Activated CD4-positive, alpha-beta memory T cell treated with anti-CD3 and anti-CD28 coated beads for 36 hours (primary cell): ENCODE measurements around the gene C11orf42. TPM values are rescaled to one million over a fixed set of nuclear protein-coding genes. Genes with fewer than 3 reads are reported as not detected.
"Not testable (repeated sequence)": the region's sequence is repeated elsewhere in the genome, so short reads cannot be mapped to it uniquely, and the experiment has no call there.

Experiments
- CTCF ChIA-PET: fragments of 350-600 bp; sonication (Branson Sonifier 250); formaldehyde crosslinking; loops from one replicate; lab custom pipeline; 2021; ENCODE audit warnings: antibody characterized with exemption, inconsistent platforms; lab: Charles Lee
- POLR2A ChIA-PET: fragments of 350-600 bp; sonication (Branson Sonifier 250); formaldehyde crosslinking; loops from one replicate; lab custom pipeline; 2021; ENCODE audit warnings: antibody characterized with exemption; lab: Charles Lee
- DNase-seq: peaks from one replicate; pipeline ENCODE4 v3.0.0-alpha.2; 2020
- H3K27ac Mint-ChIP-seq: one replicate; pipeline ENCODE4 v1.8.0; 2021; ENCODE audit warnings: mixed read lengths
- H3K27me3 Mint-ChIP-seq: one replicate; pipeline ENCODE4 v1.8.0; 2021; ENCODE audit warnings: mixed read lengths
- H3K36me3 Mint-ChIP-seq: one replicate; pipeline ENCODE4 v1.8.0; 2021; ENCODE audit warnings: mixed read lengths
- H3K4me1 Mint-ChIP-seq: one replicate; pipeline ENCODE4 v1.8.0; 2021; ENCODE audit warnings: low read depth, mixed read lengths
- H3K4me3 Mint-ChIP-seq: one replicate; pipeline ENCODE4 v1.8.0; 2021; ENCODE audit warnings: mild to moderate bottlenecking, mixed read lengths
- H3K9me3 Mint-ChIP-seq: one replicate; pipeline ENCODE4 v1.8.0; 2021; ENCODE audit warnings: mixed read lengths
- intact Hi-C: fragments of 100-400 bp; cut with micrococcal nuclease; formaldehyde crosslinking; loops from one replicate; pipeline ENCODE4 v1.15.1; 2023
- total RNA-seq, 2 experiments: library from RNA; stranded (reverse); gene quantifications; one replicate each; pipeline ENCODE4 v1.2.3, GENCODE V29; 2021

The C11orf42 gene
- total RNA-seq, 2 experiments from 2014 or later: not detected

- Mint-ChIP-seq H3K4me1 (no peaks in the 10 kb centered on the region), H3K36me3 (no peaks in the 10 kb centered on the region), H3K9me3 (no peaks in the 10 kb centered on the region), H3K27ac (no peak overlapping the region), H3K27me3 (peaks cover 15% of the 10 kb centered on the region), H3K4me3 (no peak overlapping the region)
- ChIA-PET CTCF (interaction anchor here (1.2 to 1.4 kb wide), 2 partner anchors 11 to 58 kb away, joined by 3 to 6 read pairs; no protein-coding TSS in a partner anchor), POLR2A (no interaction called here)
- intact Hi-C loops: no loop called here
- DNase-seq: no peak
These were observed 35.4 kb downstream of the C11orf42 start for GRCh38 chr11:6240781-6241180.

GRCh38 chr11:6241316-6241715, 36.0 kb downstream of the C11orf42 start:
- Mint-ChIP-seq H3K4me1 (no peaks in the 10 kb centered on the region), H3K9me3 (no peaks in the 10 kb centered on the region), H3K27me3 (peaks cover 15% of the 10 kb centered on the region), H3K4me3 (no peak overlapping the region), H3K27ac (no peak overlapping the region), H3K36me3 (no peaks in the 10 kb centered on the region)
- DNase-seq: no peak
- POLR2A ChIA-PET: no interaction called here
- intact Hi-C loops: no loop called here
- CTCF ChIA-PET: interaction anchor here (1.4 to 2.3 kb wide), 2 partner anchors 10 kb away, joined by 6 to 13 read pairs; no protein-coding TSS in a partner anchor

- DNase-seq: no peak
- H3K27me3 Mint-ChIP-seq: peaks cover 15% of the 10 kb centered on the region
- POLR2A ChIA-PET: no interaction called here
- no peaks in the 10 kb centered on the region for H3K36me3 Mint-ChIP-seq
- no peaks in the 10 kb centered on the region for H3K4me1 Mint-ChIP-seq
- no peak overlapping the region for H3K4me3 Mint-ChIP-seq
- intact Hi-C loops: no loop called here
- H3K27ac Mint-ChIP-seq: no peak overlapping the region
- CTCF ChIA-PET: interaction anchor here (1.4 kb wide), 1 partner anchor 10 kb away, joined by 3 read pairs; no protein-coding TSS in a partner anchor
- H3K9me3 Mint-ChIP-seq: no peaks in the 10 kb centered on the region
These were observed 40.2 kb downstream of the C11orf42 start for GRCh38 chr11:6245536-6245935.

- no peak for DNase-seq
- no peaks in the 10 kb centered on the region for H3K36me3 Mint-ChIP-seq
- CTCF ChIA-PET: interaction anchor here (9.0 kb wide), 1 partner anchor 106 kb away, joined by 183 read pairs; no protein-coding TSS in a partner anchor
- H3K4me1 Mint-ChIP-seq: no peaks in the 10 kb centered on the region
- no peaks in the 10 kb centered on the region for H3K9me3 Mint-ChIP-seq
- peaks cover 8% of the 10 kb centered on the region for H3K27me3 Mint-ChIP-seq
- H3K27ac Mint-ChIP-seq: no peak overlapping the region
- no peak overlapping the region for H3K4me3 Mint-ChIP-seq
- intact Hi-C loops: no loop called here
- POLR2A ChIA-PET: no interaction called here
These were observed 42.9 kb downstream of the C11orf42 start for GRCh38 chr11:6248248-6248647.

- H3K36me3 Mint-ChIP-seq, POLR2A ChIA-PET, H3K9me3 Mint-ChIP-seq, DNase-seq, intact Hi-C loops, H3K27me3 Mint-ChIP-seq, H3K4me1 Mint-ChIP-seq, H3K4me3 Mint-ChIP-seq, H3K27ac Mint-ChIP-seq: not testable (repeated sequence)
- CTCF ChIA-PET: interaction anchor here (0.6 to 9.0 kb wide), 5 partner anchors 12 to 1679 kb away, joined by 4 to 183 read pairs (median 35); partner anchors contain the start of gene CNGA4
These were observed 43.5 kb downstream of the C11orf42 start for GRCh38 chr11:6248897-6249296.

GRCh38 chr11:6249770-6250555, 44.6 kb downstream of the C11orf42 start:
- no peaks in the 10 kb centered on the region for H3K27me3 Mint-ChIP-seq
- ChIA-PET POLR2A (no interaction called here), CTCF (interaction anchor here (0.6 to 10.3 kb wide), 14 partner anchors 8 to 1356 kb away, joined by 3 to 183 read pairs (median 6); partner anchors contain the start of genes CCKBR and CNGA4)
- intact Hi-C loops: no loop called here
- no peak overlapping the region for H3K4me3 Mint-ChIP-seq
- no peak overlapping the region for H3K27ac Mint-ChIP-seq
- H3K9me3 Mint-ChIP-seq: no peaks in the 10 kb centered on the region
- H3K36me3 Mint-ChIP-seq: no peaks in the 10 kb centered on the region
- H3K4me1 Mint-ChIP-seq: no peaks in the 10 kb centered on the region
- no peak for DNase-seq

GRCh38 chr11:6251120-6251733, 45.9 kb downstream of the C11orf42 start:
- intact Hi-C loops: loop anchor here (1.0 kb wide), 2 partner anchors 64 to 102 kb away; no protein-coding TSS in a partner anchor
- H3K36me3 Mint-ChIP-seq: no peaks in the 10 kb centered on the region
- H3K9me3 Mint-ChIP-seq: no peaks in the 10 kb centered on the region
- ChIA-PET CTCF (interaction anchor here (0.7 to 10.3 kb wide), 25 partner anchors 9 to 391 kb away, joined by 3 to 183 read pairs (median 6); partner anchors contain the start of genes ARFIP2, CAVIN3, CCKBR and CNGA4), POLR2A (no interaction called here)
- H3K4me1 Mint-ChIP-seq: no peaks in the 10 kb centered on the region
- no peaks in the 10 kb centered on the region for H3K27me3 Mint-ChIP-seq
- H3K4me3 Mint-ChIP-seq: no peak overlapping the region
- no peak overlapping the region for H3K27ac Mint-ChIP-seq
- peak; percentile 74 for DNase-seq

- Mint-ChIP-seq H3K36me3 (no peaks in the 10 kb centered on the region), H3K27ac (no peak overlapping the region), H3K4me3 (no peak overlapping the region), H3K27me3 (no peaks in the 10 kb centered on the region), H3K9me3 (no peaks in the 10 kb centered on the region), H3K4me1 (no peaks in the 10 kb centered on the region)
- CTCF ChIA-PET: interaction anchor here (1.0 to 10.3 kb wide), 16 partner anchors 9 to 230 kb away, joined by 3 to 183 read pairs (median 10); partner anchors contain the start of genes ARFIP2, CCKBR, CNGA4 and TIMM10B
- no peak for DNase-seq
- intact Hi-C loops: loop anchor here (1.0 kb wide), 2 partner anchors 63 to 101 kb away; no protein-coding TSS in a partner anchor
- POLR2A ChIA-PET: no interaction called here
These were observed 46.7 kb downstream of the C11orf42 start for GRCh38 chr11:6251990-6252473.

GRCh38 chr11:6253197-6253596, 47.8 kb downstream of the C11orf42 start:
- no peak overlapping the region for H3K27ac Mint-ChIP-seq
- POLR2A ChIA-PET: no interaction called here
- no peak for DNase-seq
- no peaks in the 10 kb centered on the region for H3K36me3 Mint-ChIP-seq
- H3K4me1 Mint-ChIP-seq: no peaks in the 10 kb centered on the region
- H3K9me3 Mint-ChIP-seq: no peaks in the 10 kb centered on the region
- H3K27me3 Mint-ChIP-seq: peaks cover 5% of the 10 kb centered on the region
- no peak overlapping the region for H3K4me3 Mint-ChIP-seq
- intact Hi-C loops: no loop called here
- CTCF ChIA-PET: interaction anchor here (0.6 to 10.3 kb wide), 10 partner anchors 15 to 278 kb away, joined by 3 to 183 read pairs (median 10); partner anchors contain the start of gene CNGA4

GRCh38 chr11:6258141-6258540, 52.8 kb downstream of the C11orf42 start:
- CTCF ChIA-PET: interaction anchor here (0.6 to 10.3 kb wide), 5 partner anchors 8 to 104 kb away, joined by 3 to 121 read pairs (median 4); no protein-coding TSS in a partner anchor

GRCh38 chr11:6258571-6259081, 53.3 kb downstream of the C11orf42 start:
- Mint-ChIP-seq H3K4me3 (no peak overlapping the region), H3K36me3 (no peaks in the 10 kb centered on the region), H3K4me1 (no peaks in the 10 kb centered on the region), H3K27ac (no peak overlapping the region), H3K9me3 (no peaks in the 10 kb centered on the region), H3K27me3 (peaks cover 11% of the 10 kb centered on the region)
- POLR2A ChIA-PET: no interaction called here
- CTCF ChIA-PET: interaction anchor here (0.6 to 10.3 kb wide), 6 partner anchors 8 to 103 kb away, joined by 3 to 121 read pairs (median 4); partner anchors contain the start of gene CAVIN3
- peak; percentile 28 for DNase-seq
- intact Hi-C loops: loop anchor here (1.0 kb wide), 1 partner anchor 24 kb away; the partner anchor contains the start of gene FHIP1B

More at GRCh38 chr11:6258141-6258540, 52.8 kb downstream of the C11orf42 start:
- intact Hi-C loops: no loop called here
- DNase-seq: no peak
- POLR2A ChIA-PET: no interaction called here
- Mint-ChIP-seq H3K27me3 (peaks cover 10% of the 10 kb centered on the region), H3K36me3 (no peaks in the 10 kb centered on the region), H3K27ac (no peak overlapping the region), H3K4me3 (no peak overlapping the region), H3K9me3 (no peaks in the 10 kb centered on the region), H3K4me1 (no peaks in the 10 kb centered on the region)
